Nephron progenitor cell (in vitro differentiated cells): ENCODE data around the gene HES3.
A peak's percentile ranks its signal among the peaks of the same experiment; 100 is the strongest.

Experiments
- DNase-seq: peaks from one replicate; pipeline ENCODE4 v3.0.0; 2021
- H3K27ac Mint-ChIP-seq: 2 replicates; pipeline ENCODE4 v1.8.0; 2021; ENCODE audit warnings: mild to moderate bottlenecking, moderate library complexity, mixed read lengths
- H3K27me3 Mint-ChIP-seq: 2 replicates; pipeline ENCODE4 v1.8.0; 2021; ENCODE audit warnings: mild to moderate bottlenecking, low read depth, mixed read lengths; ENCODE audit not compliant: poor library complexity
- H3K36me3 Mint-ChIP-seq: 2 replicates; pipeline ENCODE4 v1.8.0; 2021; ENCODE audit warnings: low read depth, mixed read lengths
- H3K4me1 Mint-ChIP-seq: 2 replicates; pipeline ENCODE4 v1.8.0; 2021; ENCODE audit warnings: mixed read lengths
- H3K4me3 Mint-ChIP-seq: 2 replicates; pipeline ENCODE4 v1.8.0; 2021; ENCODE audit warnings: mild to moderate bottlenecking, moderate library complexity, mixed read lengths
- H3K9me3 Mint-ChIP-seq: 2 replicates; pipeline ENCODE4 v1.8.0; 2021; ENCODE audit warnings: mild to moderate bottlenecking, moderate library complexity, mixed read lengths
- CTCF ChIP-seq: fragments of 200-600 bp; sonication (generic); IDR thresholded peaks from 2 replicates; pipeline ENCODE4 v1.5.0; 2021; ENCODE audit warnings: antibody characterized with exemption

HES3 gene

GRCh38 chr1:6282577-6283270 lies 38.7 kb downstream of the HES3 start:
- DNase-seq = no peak
- H3K4me3 Mint-ChIP-seq = no peak overlapping the region
- peaks cover 34% of the 10 kb centered on the region for H3K4me1 Mint-ChIP-seq
- H3K36me3 Mint-ChIP-seq = no peaks in the 10 kb centered on the region
- no peaks in the 10 kb centered on the region for H3K9me3 Mint-ChIP-seq
- no peak for TF ChIP-seq CTCF
- peaks cover 10% of the 10 kb centered on the region for H3K27me3 Mint-ChIP-seq
- no peak overlapping the region for H3K27ac Mint-ChIP-seq

- no peaks in the 10 kb centered on the region for H3K9me3 Mint-ChIP-seq
- H3K4me1 Mint-ChIP-seq = peaks cover 14% of the 10 kb centered on the region
- H3K27ac Mint-ChIP-seq = no peak overlapping the region
- no peak for TF ChIP-seq CTCF
- peaks cover 5% of the 10 kb centered on the region for H3K27me3 Mint-ChIP-seq
- peak overlapping the region; percentile 24 for H3K4me3 Mint-ChIP-seq
- DNase-seq = no peak
- H3K36me3 Mint-ChIP-seq = no peaks in the 10 kb centered on the region
These were observed 41.4 kb downstream of the HES3 start for GRCh38 chr1:6285336-6285735.

GRCh38 chr1:6286266-6286665 lies 42.3 kb downstream of the HES3 start:
- Mint-ChIP-seq H3K27me3 (peaks cover 5% of the 10 kb centered on the region), H3K4me3 (no peak overlapping the region), H3K36me3 (no peaks in the 10 kb centered on the region), H3K9me3 (no peaks in the 10 kb centered on the region), H3K27ac (no peak overlapping the region), H3K4me1 (peaks cover 19% of the 10 kb centered on the region)
- DNase-seq = no peak
- no peak for TF ChIP-seq CTCF

GRCh38 chr1:6287029-6287428 lies 43.0 kb downstream of the HES3 start:
- H3K4me3 Mint-ChIP-seq = no peak overlapping the region
- TF ChIP-seq CTCF = no peak
- peaks cover 5% of the 10 kb centered on the region for H3K27me3 Mint-ChIP-seq

GRCh38 chr1:6287431-6287886 lies 43.5 kb downstream of the HES3 start:
- no peak for TF ChIP-seq CTCF
- no peak overlapping the region for H3K4me3 Mint-ChIP-seq
- DNase-seq = no peak
- H3K4me1 Mint-ChIP-seq = peaks cover 31% of the 10 kb centered on the region
- peaks cover 4% of the 10 kb centered on the region for H3K27me3 Mint-ChIP-seq
- no peaks in the 10 kb centered on the region for H3K9me3 Mint-ChIP-seq
- no peaks in the 10 kb centered on the region for H3K36me3 Mint-ChIP-seq
- H3K27ac Mint-ChIP-seq = peak overlapping the region; percentile 61

More at GRCh38 chr1:6287029-6287428, 43.0 kb downstream of the HES3 start:
- Mint-ChIP-seq H3K27ac (no peak overlapping the region), H3K36me3 (no peaks in the 10 kb centered on the region), H3K4me1 (peaks cover 27% of the 10 kb centered on the region), H3K9me3 (no peaks in the 10 kb centered on the region)
- no peak for DNase-seq

- H3K27ac Mint-ChIP-seq = no peak overlapping the region
- no peak overlapping the region for H3K4me3 Mint-ChIP-seq
These were observed 44.0 kb downstream of the HES3 start for GRCh38 chr1:6288026-6288425.

More at GRCh38 chr1:6288026-6288425, 44.0 kb downstream of the HES3 start:
- H3K9me3 Mint-ChIP-seq = no peaks in the 10 kb centered on the region
- TF ChIP-seq CTCF = no peak
- peaks cover 32% of the 10 kb centered on the region for H3K4me1 Mint-ChIP-seq
- no peak for DNase-seq
- no peaks in the 10 kb centered on the region for H3K27me3 Mint-ChIP-seq
- H3K36me3 Mint-ChIP-seq = peaks cover 1% of the 10 kb centered on the region
